ENCODE data around the gene AMT.

Gene AMT

GRCh38 chr3:49370585-49371290, 51.5 kb downstream of the AMT start:
- H3K27ac ChIP-seq (ENCODE audit: insufficient read depth, low read length, poor library complexity, severe bottlenecking), result no peak overlapping the region
- DNase-seq, result no peak
- H3K36me3 ChIP-seq (ENCODE audit: control insufficient read depth, insufficient read depth, low read length), result peaks cover 68% of the 10 kb centered on the region
- H3K9me3 ChIP-seq (ENCODE audit: control insufficient read depth, low read length), result no peaks in the 10 kb centered on the region
- H3K4me3 ChIP-seq (ENCODE audit: insufficient read depth, low read depth, low read length, poor library complexity, severe bottlenecking), result no peak overlapping the region
- no peaks in the 10 kb centered on the region for H3K27me3 ChIP-seq (replicated peaks; ENCODE audit: control insufficient read depth, insufficient read depth, low read length, poor library complexity, severe bottlenecking)
- no peaks in the 10 kb centered on the region for H3K4me1 ChIP-seq (ENCODE audit: control insufficient read depth, insufficient read depth, low read length, poor library complexity, severe bottlenecking)
